GM21515 (cell line): ENCODE data around the gene ISLR.

ENCODE experiments used
- ATAC-seq: cut with Tn5 transposase; IDR thresholded peaks from one replicate; pipeline ENCODE4 v1.9.1; 2021; ENCODE audit not compliant: unreplicated experiment

Gene ISLR

DNA sequence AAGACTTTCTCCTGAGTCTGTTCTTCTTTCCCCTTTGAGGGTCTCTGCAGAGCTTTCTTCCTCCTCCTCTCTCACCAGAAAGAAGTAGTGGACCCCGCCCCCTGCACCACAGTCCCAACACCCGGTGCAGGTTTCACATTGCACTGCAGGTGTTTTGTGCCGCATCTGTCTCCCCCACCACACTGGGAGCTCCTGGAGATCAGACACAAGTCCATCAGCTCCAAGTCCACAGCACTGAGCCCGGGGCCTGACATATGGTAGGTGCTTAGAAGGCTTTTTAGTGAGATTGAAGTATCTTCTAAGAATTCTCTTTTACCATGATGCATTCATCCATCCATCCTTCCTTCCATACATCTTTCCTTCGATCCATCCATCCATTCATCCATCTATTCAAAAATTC, 19.2 kb downstream of the ISLR start:
- ATAC-seq: no peak

GRCh38 chr15:74193299-74193718, 19.8 kb downstream of the ISLR start:
- no peak for ATAC-seq

- ATAC-seq: no peak
Measured at GRCh38 chr15:74193905-74194304, 20.4 kb downstream of the ISLR start.

- no peak for ATAC-seq
Measured at GRCh38 chr15:74194572-74195559, 21.4 kb downstream of the ISLR start.

GRCh38 chr15:74196175-74196574, 22.7 kb downstream of the ISLR start:
- no peak for ATAC-seq

- no peak for ATAC-seq
Measured at GRCh38 chr15:74197176-74197965, 23.9 kb downstream of the ISLR start.

DNA sequence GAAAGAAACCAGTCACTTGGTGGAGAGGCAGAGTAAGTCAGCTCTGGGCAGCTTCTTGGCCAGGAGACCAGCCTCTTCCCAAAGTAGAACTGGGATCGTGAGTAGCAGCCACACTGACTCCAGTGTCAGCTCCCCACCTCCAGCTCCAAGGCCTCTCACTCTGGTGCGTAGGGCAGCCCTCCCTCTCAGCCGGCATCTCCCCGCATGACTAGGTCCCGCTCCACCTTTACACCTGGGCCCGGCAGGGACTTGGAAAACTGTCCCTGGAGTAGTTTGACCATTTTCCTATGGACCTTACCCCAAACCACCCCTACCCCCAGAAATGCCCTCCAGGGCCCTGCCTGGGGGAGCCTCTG, 25.8 kb downstream of the ISLR start:
- ATAC-seq: no peak

GRCh38 chr15:74200412-74200815, 26.9 kb downstream of the ISLR start:
- no peak for ATAC-seq

DNA sequence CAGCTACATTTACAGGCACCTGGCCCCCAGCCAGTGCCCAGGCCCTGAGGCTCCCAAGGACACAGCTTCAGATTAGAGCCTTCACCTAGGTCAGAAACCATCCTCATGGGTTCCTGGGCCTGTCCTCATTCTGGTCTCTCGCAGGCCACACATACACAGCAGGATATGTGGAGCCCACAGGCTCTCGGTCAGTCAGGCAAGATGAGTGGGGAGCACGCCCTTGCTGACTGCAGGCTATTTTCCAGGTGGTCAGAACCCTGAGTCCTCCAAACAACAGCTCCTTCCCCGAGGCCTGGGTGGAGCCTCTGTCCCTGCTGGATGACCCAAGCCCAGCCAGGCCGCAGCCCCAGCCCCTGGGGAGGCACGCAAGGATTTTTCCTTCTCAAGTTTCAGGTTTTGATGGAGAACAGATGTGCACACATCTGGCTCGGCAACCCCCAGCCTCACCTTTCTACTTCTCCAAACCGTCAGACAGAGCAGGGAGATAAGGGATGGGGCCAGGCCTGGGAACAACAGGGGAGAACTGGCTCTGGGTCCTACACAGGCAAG, 27.4 kb downstream of the ISLR start:
- no peak for ATAC-seq

GRCh38 chr15:74201710-74202420, 28.4 kb downstream of the ISLR start:
- no peak for ATAC-seq

GRCh38 chr15:74202452-74203401, 29.2 kb downstream of the ISLR start, which contains the start of gene STRA6:
TSS of gene STRA6 (minus strand) at chr15:74202787. CDS start at chr15:74202267, 520 bp downstream.
- no peak for ATAC-seq

GRCh38 chr15:74203914-74204431, 30.5 kb downstream of the ISLR start:
- no peak for ATAC-seq

DNA sequence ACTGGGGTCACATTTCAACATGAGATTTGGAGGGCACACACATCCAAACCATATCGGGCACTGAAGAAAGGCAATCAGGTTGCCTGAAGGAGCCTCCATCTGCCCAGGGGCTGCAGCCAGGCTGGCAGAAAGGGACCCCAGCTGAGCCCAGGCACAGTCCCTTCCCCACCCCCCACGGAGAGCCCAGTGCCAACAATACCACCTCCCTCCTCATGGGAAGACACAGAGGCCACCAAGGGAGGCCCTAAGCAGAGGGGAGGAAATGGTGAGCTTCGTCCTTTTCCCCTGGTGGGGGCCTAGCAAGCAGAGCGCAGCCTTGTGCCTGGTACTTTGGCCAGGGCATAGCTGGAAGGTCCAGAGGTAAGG, 32.1 kb downstream of the ISLR start:
- no peak for ATAC-seq

DNA sequence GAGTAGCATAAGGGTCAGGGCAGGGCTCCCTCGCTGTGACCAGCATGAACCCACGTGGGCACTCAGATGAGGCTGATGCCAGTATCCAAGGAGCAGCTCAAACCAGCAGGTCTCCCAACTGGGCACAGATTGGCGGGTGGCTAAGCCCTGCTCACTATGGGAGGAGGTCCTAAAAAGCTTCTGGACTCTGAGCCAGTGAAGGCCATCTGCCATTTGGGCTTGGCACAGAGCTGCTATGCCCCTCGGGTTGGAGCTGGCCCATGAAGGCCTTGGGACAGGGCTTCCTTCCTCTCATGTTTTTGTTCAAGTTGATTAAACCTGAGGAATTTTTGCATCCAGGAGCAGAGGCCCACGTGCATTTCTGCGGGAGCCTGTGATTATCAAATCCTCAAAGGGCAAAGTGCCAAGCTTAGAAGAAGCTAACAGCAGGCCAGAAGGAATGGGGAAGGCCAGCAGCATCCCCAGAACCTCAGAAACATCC, 33.3 kb downstream of the ISLR start:
- no peak for ATAC-seq

GRCh38 chr15:74207652-74208440, 34.3 kb downstream of the ISLR start:
- no peak for ATAC-seq

DNA sequence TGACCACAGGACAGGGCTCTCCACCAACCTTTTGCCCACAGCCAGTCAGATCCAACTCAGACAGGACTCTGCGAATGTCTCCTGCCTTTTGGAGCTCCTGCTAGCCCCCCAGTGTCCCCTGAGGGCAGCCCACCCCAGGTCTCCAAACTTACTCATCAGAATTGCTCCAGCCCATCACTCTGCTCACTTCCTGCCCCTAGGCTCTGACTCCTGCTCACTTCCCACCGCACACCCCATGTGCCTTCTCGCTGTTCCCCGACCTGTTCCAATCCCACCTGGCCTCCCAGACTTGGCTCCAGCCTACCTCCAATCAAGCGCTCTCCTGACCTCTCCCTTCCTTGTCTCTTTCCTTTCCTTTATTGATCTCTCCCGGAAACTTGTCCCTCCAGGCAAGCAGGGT, 35.0 kb downstream of the ISLR start:
- no peak for ATAC-seq

DNA sequence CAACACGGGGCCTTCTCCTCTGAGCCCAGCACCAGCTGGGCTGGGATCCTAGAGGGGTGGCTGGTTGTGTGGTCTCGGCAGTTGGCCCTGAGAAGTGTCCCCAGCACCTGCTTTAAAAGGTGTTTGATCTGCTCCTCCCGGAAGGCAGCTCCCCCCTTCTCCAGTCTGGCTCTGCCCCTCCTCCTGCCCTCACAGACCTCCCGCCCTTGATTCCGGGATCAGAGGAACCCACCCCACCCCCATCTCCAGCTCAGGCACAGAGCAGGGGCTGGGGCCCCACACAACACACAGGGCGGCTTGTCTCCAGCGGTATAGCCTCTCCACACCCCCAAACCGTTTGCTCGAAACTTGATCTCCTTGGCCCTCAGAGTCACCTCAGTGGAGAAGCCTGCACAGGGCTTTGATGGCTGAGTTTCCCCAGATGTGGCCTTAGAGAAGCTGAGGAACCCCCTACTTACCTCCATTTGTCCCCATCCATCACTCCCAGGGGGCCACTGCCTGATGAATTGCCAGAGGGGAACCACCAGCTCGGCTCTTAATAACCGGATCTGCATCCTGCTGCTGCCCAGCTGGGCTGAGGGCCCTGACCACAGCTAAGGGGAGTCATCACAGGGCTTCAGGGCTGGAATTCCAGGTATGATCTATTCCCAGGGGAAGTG, 35.5 kb downstream of the ISLR start:
- no peak for ATAC-seq

GRCh38 chr15:74209560-74209958, 36.0 kb downstream of the ISLR start:
- ATAC-seq: no peak
